K562 (cell line): ENCODE results near the gene ZNF593OS. TPM values are rescaled to one million over a fixed set of nuclear protein-coding genes. Genes with fewer than 3 reads are reported as not detected.

Experiments
- ATF1 ChIP-seq, 2 experiments: fragments of 450-650 bp in 1 of 2; IDR thresholded peaks; 2 replicates each; pipeline ENCODE4 v1.6.1; 2016; ENCODE audit warnings: missing compliant biosample characterization in 1 of 2, missing genetic modification characterization in 1 of 2
- DPF2 ChIP-seq: fragments of 450-650 bp; IDR thresholded peaks from 2 replicates; pipeline ENCODE4 v1.6.1; 2016
- FIP1L1 ChIP-seq: fragments of 200-400 bp; formaldehyde crosslinking; IDR thresholded peaks from 2 replicates; pipeline ENCODE4 v1.6.1; 2018; ENCODE audit warnings: mild to moderate bottlenecking, low read depth, low read length; ENCODE audit not compliant: poor library complexity, severe bottlenecking
- FOXK2 ChIP-seq, 2 experiments: fragments of 450-650 bp; IDR thresholded peaks in 1 of 2; conservative IDR thresholded peaks in 1 of 2; 2 replicates each; pipeline ENCODE4 v1.6.1; 2016; ENCODE audit warnings: low read depth in 2 of 2, mild to moderate bottlenecking in 1 of 2
- SMARCE1 ChIP-seq: fragments of 450-650 bp; IDR thresholded peaks from 2 replicates; pipeline ENCODE4 v1.7.1; 2016; ENCODE audit warnings: mild to moderate bottlenecking
- ZFPM2 ChIP-seq: fragments of 250-450 bp; sonication (Bioruptor Pico); IDR thresholded peaks from 2 replicates; pipeline ENCODE4 v1.5.1; 2022; ENCODE audit warnings: mild to moderate bottlenecking
- ZNF41 ChIP-seq: fragments of 250-450 bp; sonication (Bioruptor Pico); conservative IDR thresholded peaks from 2 replicates; pipeline ENCODE4 v1.4.0; 2020; ENCODE audit warnings: mild to moderate bottlenecking
- polyA plus RNA-seq, 8 experiments: library from polyadenylated mRNA; depleted of rRNA in 4 of 8; stranded (reverse) in 5 of 8; unstranded in 3 of 8; fragments of >200 nt; fragmentation: Nextera tagmentation in 2 of 8; fragmentation: Illumina TruSeq in 1 of 8; extraction: Ambion mirVana in 2 of 8; extraction: Trizol in 1 of 8; gene quantifications; 2 replicates each; pipeline versions ENCODE4 v1.2.1 to v1.2.3, GENCODE V29; 2011 to 2014; ENCODE audit warnings: inconsistent platforms in 1 of 8, missing spikeins in 1 of 8
- total RNA-seq, 7 experiments: library from RNA; depleted of rRNA in 6 of 7; stranded (reverse); fragments of >200 nt in 6 of 7; fragmentation: Illumina TruSeq in 2 of 7; extraction: Trizol in 2 of 7; gene quantifications; 2 replicates each; pipeline versions ENCODE4 v1.2.1 to v1.2.3, GENCODE V29; 2011 to 2021; ENCODE audit warnings: low replicate concordance in 1 of 7
- TF ChIP-seq, protein P1 (sequence below): fragments of 200-600 bp; sonication (generic); IDR thresholded peaks from one replicate; pipeline ENCODE4 v1.6.1; 2012; ENCODE audit warnings: mild to moderate bottlenecking, low read depth, low read length, inconsistent platforms
- TF ChIP-seq, protein P2 (sequence below): IDR thresholded peaks from 2 replicates; pipeline ENCODE4 v1.6.1; 2016; ENCODE audit warnings: missing genetic modification characterization, missing compliant biosample characterization
- TF ChIP-seq, protein P3 (sequence below): IDR thresholded peaks from 2 replicates; pipeline ENCODE4 v1.6.1; 2012; ENCODE audit warnings: low read depth, low read length, improper control_type of control experiment, borderline replicate concordance

ZNF593OS gene
- total and polyA plus RNA-seq, 9 of the 15 experiments (the other 6 are each of a cell fraction or from before 2014, with no cell fraction given), result 0.24 to 0.27 TPM; not detected in 7

DNA sequence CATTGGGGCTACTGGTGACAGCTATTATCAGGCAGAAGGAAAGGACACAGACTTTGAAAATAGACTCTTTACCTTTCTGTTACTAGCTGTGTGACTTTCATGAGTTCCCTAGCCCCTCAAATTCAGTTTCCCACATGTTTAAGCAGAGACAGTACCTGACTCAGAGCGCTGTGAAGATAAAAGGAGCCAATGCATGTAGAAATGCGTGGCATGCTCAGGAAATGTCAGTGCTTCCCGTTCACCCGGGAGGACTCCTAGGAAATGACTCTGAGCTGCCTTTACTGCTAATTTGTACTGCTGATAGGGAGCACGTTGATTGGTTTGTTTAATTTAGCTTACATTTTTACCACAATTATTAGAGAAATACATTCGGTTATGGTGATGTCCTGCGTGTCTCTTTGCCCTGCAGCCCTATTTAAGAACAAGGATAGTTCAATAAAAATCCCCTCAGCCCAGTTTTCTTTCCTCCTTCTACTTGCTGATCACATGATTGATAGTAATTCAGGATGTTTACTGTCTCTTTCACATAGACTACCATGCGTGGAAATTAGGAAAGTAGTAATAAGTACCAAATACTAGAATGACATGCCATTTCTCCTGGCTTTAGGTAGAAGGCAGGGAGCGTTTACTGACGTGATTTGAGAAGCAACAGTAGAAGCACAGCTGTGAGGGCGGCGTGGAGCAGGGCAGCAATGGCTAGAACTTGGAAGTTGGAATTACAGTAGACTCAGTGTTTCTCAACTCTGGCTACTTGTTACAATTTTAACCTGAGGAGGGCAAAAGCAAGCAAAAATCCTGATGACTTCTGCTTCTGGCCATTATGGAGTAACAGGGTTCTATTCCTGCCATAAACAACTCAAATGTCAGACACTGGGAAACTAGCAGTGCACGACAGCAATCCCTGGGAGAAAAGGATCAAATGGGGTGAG lies 44.1 kb downstream of the ZNF593OS start (continued):
- TF ChIP-seq DPF2 (no peak), ZFPM2 (CRISPR knock-in tag) (0 out of 2 replicates have a peak, but pooled peaks have one; percentile 13), ZNF41 (CRISPR knock-in tag) (peak; percentile 46; the same call in 1 of the 2 replicates), FOXK2 (conservative IDR thresholded peaks at IDR 0.05 in 1 of 2, IDR thresholded peaks at IDR 0.05 in 1 of 2; ENCODE audit: low read depth in 2 of 2) (0 out of 4 replicates have a peak, but pooled peaks have one; percentile 30 to 42), FIP1L1 (no peak), SMARCE1 (peak; percentile 7; the same call in 1 of the 2 replicates), ATF1 (CRISPR knock-in tag; IDR thresholded peaks at IDR 0.05) (no peak), ATF1 (tag; IDR thresholded peaks at IDR 0.05) (0 out of 2 replicates have a peak, but pooled peaks have one; percentile 33)
- TF ChIP-seq, protein P1, sequence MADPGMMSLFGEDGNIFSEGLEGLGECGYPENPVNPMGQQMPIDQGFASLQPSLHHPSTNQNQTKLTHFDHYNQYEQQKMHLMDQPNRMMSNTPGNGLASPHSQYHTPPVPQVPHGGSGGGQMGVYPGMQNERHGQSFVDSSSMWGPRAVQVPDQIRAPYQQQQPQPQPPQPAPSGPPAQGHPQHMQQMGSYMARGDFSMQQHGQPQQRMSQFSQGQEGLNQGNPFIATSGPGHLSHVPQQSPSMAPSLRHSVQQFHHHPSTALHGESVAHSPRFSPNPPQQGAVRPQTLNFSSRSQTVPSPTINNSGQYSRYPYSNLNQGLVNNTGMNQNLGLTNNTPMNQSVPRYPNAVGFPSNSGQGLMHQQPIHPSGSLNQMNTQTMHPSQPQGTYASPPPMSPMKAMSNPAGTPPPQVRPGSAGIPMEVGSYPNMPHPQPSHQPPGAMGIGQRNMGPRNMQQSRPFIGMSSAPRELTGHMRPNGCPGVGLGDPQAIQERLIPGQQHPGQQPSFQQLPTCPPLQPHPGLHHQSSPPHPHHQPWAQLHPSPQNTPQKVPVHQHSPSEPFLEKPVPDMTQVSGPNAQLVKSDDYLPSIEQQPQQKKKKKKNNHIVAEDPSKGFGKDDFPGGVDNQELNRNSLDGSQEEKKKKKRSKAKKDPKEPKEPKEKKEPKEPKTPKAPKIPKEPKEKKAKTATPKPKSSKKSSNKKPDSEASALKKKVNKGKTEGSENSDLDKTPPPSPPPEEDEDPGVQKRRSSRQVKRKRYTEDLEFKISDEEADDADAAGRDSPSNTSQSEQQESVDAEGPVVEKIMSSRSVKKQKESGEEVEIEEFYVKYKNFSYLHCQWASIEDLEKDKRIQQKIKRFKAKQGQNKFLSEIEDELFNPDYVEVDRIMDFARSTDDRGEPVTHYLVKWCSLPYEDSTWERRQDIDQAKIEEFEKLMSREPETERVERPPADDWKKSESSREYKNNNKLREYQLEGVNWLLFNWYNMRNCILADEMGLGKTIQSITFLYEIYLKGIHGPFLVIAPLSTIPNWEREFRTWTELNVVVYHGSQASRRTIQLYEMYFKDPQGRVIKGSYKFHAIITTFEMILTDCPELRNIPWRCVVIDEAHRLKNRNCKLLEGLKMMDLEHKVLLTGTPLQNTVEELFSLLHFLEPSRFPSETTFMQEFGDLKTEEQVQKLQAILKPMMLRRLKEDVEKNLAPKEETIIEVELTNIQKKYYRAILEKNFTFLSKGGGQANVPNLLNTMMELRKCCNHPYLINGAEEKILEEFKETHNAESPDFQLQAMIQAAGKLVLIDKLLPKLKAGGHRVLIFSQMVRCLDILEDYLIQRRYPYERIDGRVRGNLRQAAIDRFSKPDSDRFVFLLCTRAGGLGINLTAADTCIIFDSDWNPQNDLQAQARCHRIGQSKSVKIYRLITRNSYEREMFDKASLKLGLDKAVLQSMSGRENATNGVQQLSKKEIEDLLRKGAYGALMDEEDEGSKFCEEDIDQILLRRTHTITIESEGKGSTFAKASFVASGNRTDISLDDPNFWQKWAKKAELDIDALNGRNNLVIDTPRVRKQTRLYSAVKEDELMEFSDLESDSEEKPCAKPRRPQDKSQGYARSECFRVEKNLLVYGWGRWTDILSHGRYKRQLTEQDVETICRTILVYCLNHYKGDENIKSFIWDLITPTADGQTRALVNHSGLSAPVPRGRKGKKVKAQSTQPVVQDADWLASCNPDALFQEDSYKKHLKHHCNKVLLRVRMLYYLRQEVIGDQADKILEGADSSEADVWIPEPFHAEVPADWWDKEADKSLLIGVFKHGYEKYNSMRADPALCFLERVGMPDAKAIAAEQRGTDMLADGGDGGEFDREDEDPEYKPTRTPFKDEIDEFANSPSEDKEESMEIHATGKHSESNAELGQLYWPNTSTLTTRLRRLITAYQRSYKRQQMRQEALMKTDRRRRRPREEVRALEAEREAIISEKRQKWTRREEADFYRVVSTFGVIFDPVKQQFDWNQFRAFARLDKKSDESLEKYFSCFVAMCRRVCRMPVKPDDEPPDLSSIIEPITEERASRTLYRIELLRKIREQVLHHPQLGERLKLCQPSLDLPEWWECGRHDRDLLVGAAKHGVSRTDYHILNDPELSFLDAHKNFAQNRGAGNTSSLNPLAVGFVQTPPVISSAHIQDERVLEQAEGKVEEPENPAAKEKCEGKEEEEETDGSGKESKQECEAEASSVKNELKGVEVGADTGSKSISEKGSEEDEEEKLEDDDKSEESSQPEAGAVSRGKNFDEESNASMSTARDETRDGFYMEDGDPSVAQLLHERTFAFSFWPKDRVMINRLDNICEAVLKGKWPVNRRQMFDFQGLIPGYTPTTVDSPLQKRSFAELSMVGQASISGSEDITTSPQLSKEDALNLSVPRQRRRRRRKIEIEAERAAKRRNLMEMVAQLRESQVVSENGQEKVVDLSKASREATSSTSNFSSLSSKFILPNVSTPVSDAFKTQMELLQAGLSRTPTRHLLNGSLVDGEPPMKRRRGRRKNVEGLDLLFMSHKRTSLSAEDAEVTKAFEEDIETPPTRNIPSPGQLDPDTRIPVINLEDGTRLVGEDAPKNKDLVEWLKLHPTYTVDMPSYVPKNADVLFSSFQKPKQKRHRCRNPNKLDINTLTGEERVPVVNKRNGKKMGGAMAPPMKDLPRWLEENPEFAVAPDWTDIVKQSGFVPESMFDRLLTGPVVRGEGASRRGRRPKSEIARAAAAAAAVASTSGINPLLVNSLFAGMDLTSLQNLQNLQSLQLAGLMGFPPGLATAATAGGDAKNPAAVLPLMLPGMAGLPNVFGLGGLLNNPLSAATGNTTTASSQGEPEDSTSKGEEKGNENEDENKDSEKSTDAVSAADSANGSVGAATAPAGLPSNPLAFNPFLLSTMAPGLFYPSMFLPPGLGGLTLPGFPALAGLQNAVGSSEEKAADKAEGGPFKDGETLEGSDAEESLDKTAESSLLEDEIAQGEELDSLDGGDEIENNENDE, result no peak
- TF ChIP-seq, protein P2, sequence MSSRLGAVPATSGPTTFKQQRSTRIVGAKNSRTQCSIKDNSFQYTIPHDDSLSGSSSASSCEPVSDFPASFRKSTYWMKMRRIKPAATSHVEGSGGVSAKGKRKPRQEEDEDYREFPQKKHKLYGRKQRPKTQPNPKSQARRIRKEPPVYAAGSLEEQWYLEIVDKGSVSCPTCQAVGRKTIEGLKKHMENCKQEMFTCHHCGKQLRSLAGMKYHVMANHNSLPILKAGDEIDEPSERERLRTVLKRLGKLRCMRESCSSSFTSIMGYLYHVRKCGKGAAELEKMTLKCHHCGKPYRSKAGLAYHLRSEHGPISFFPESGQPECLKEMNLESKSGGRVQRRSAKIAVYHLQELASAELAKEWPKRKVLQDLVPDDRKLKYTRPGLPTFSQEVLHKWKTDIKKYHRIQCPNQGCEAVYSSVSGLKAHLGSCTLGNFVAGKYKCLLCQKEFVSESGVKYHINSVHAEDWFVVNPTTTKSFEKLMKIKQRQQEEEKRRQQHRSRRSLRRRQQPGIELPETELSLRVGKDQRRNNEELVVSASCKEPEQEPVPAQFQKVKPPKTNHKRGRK (tag), result no peak
- TF ChIP-seq, protein P3, sequence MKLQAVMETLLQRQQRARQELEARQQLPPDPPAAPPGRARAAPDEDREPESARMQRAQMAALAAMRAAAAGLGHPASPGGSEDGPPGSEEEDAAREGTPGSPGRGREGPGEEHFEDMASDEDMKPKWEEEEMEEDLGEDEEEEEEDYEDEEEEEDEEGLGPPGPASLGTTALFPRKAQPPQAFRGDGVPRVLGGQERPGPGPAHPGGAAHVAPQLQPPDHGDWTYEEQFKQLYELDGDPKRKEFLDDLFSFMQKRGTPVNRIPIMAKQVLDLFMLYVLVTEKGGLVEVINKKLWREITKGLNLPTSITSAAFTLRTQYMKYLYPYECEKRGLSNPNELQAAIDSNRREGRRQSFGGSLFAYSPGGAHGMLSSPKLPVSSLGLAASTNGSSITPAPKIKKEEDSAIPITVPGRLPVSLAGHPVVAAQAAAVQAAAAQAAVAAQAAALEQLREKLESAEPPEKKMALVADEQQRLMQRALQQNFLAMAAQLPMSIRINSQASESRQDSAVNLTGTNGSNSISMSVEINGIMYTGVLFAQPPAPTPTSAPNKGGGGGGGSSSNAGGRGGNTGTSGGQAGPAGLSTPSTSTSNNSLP, result no peak
